Colonic mucosa (tissue), 2 donors: Measurements from ENCODE around the gene SDF2L1. TPM values are rescaled to one million over a fixed set of nuclear protein-coding genes. Genes with fewer than 3 reads are reported as not detected.

Experiments used
- microRNA-seq: library from miRNA; unstranded; fragments of <30 nt; microRNA quantifications from one replicate; pipeline ENCODE4, GENCODE V29; 2019
- total RNA-seq, 2 donors: library from RNA; stranded (reverse); fragmentation: NEBNext Ultra II Directional in 1 of 2; extraction: Animal tissue kit (Norgen Biotek cat#: 25700) in 1 of 2; gene quantifications; one replicate each; pipeline ENCODE4 v1.2.1, GENCODE V29; 2021
- donor health status: DM: no; HTN: no; CAD: no.
- donor health status: DM: no; HTN: no; CAD: no.

SDF2L1 gene
- total RNA-seq, 2 donors from 2014 or later: 48.8 to 177 TPM

Small RNA genes within 50 kb of the gene (microRNA-seq; reads per million reads assigned to microRNA genes)
- gene MIR130B (571 reads per million, percentile 72 among the genes with 10 or more reads in this experiment), gene MIR301B (not detected)

Other genes starting within 250 kb of the SDF2L1 start
- gene HIC2, start 224.9 kb upstream of the SDF2L1 start, total RNA-seq: 1 to 10 TPM; 6.0 to 6.3 TPM
- 1 to 10 TPM in 1 of 2 donors, under 1 TPM in 1; 0.80 to 3.3 TPM for gene TMEM191C, start 174.9 kb upstream of the SDF2L1 start, total RNA-seq
- gene RIMBP3C, start 90.8 kb upstream of the SDF2L1 start, total RNA-seq: under 1 TPM in 1 of 2 donors, not detected in 1; 0.07 TPM
- 10 to 100 TPM; 56.8 to 78.7 TPM for gene UBE2L3, start 74.6 kb upstream of the SDF2L1 start, total RNA-seq
- gene YDJC, start 12.3 kb upstream of the SDF2L1 start, total RNA-seq: 10 to 100 TPM; 21.1 to 35.4 TPM
- gene CCDC116, start 9.5 kb upstream of the SDF2L1 start, total RNA-seq: under 1 TPM in 1 of 2 donors, not detected in 1; 0.59 TPM
- gene PPIL2, start 23.7 kb downstream of the SDF2L1 start, total RNA-seq: 10 to 100 TPM; 41.9 to 63.2 TPM
- 1 to 10 TPM; 2.2 to 2.9 TPM for gene YPEL1, start 93.5 kb downstream of the SDF2L1 start, total RNA-seq
- 100 to 1,000 TPM; 140 to 147 TPM for gene MAPK1, start 225.3 kb downstream of the SDF2L1 start, total RNA-seq